ENCODE results near the gene ZNF627.
"Not testable (repeated sequence)": the region's sequence is repeated elsewhere in the genome, so short reads cannot be mapped to it uniquely, and the experiment has no call there.

Gene ZNF627

GRCh38 chr19:11612816-11613511 lies 15.7 kb downstream of the ZNF627 start:
- no peak overlapping the region for H3K4me3 ChIP-seq (ENCODE audit: low read depth, low read length)
- no peak for TF ChIP-seq CTCF (IDR thresholded peaks at IDR 0.05; ENCODE audit: control insufficient read depth, extremely low read depth, insufficient read depth)
- DNase-seq (ENCODE audit: low read depth), result no peak

GRCh38 chr19:11617180-11618062 lies 20.1 kb downstream of the ZNF627 start:
- TF ChIP-seq CTCF (IDR thresholded peaks at IDR 0.05; ENCODE audit: control insufficient read depth, extremely low read depth, insufficient read depth), result no peak
- H3K4me3 ChIP-seq (ENCODE audit: low read depth, low read length), result no peak overlapping the region
- DNase-seq (ENCODE audit: low read depth), result no peak

GRCh38 chr19:11620553-11620952 lies 23.3 kb downstream of the ZNF627 start:
- H3K4me3 ChIP-seq (ENCODE audit: low read depth, low read length), result no peak overlapping the region
- no peak for TF ChIP-seq CTCF (IDR thresholded peaks at IDR 0.05; ENCODE audit: control insufficient read depth, extremely low read depth, insufficient read depth)
- DNase-seq (ENCODE audit: low read depth), result no peak

- H3K4me3 ChIP-seq (ENCODE audit: low read depth, low read length); DNase-seq (ENCODE audit: low read depth): not testable (repeated sequence)
Measured at GRCh38 chr19:11622401-11622800, 25.1 kb downstream of the ZNF627 start.

- no peak for DNase-seq (ENCODE audit: low read depth)
- TF ChIP-seq CTCF (IDR thresholded peaks at IDR 0.05; ENCODE audit: control insufficient read depth, extremely low read depth, insufficient read depth), result no peak
- H3K4me3 ChIP-seq (ENCODE audit: low read depth, low read length), result no peak overlapping the region
Measured at GRCh38 chr19:11624069-11624463, 26.8 kb downstream of the ZNF627 start.

GRCh38 chr19:11626252-11626651 lies 29.0 kb downstream of the ZNF627 start:
- no peak for DNase-seq (ENCODE audit: low read depth)
- TF ChIP-seq CTCF (IDR thresholded peaks at IDR 0.05; ENCODE audit: control insufficient read depth, extremely low read depth, insufficient read depth), result no peak
- H3K4me3 ChIP-seq (ENCODE audit: low read depth, low read length), result no peak overlapping the region

GRCh38 chr19:11633223-11633622 lies 35.9 kb downstream of the ZNF627 start:
- H3K4me3 ChIP-seq (ENCODE audit: low read depth, low read length), result no peak overlapping the region
- no peak for TF ChIP-seq CTCF (IDR thresholded peaks at IDR 0.05; ENCODE audit: control insufficient read depth, extremely low read depth, insufficient read depth)
- no peak for DNase-seq (ENCODE audit: low read depth)

GRCh38 chr19:11634018-11634662 lies 36.9 kb downstream of the ZNF627 start:
- H3K4me3 ChIP-seq (ENCODE audit: low read depth, low read length), result not testable (repeated sequence)

More at GRCh38 chr19:11634018-11634662, 36.9 kb downstream of the ZNF627 start:
- DNase-seq (ENCODE audit: low read depth), result not testable (repeated sequence)
